IMR-90 (cell line): ENCODE data around the gene PPP1R8. TPM values are rescaled to one million over a fixed set of nuclear protein-coding genes. Genes with fewer than 3 reads are reported as not detected.

ENCODE experiments used
- ATAC-seq: fragments of 200-7000 bp; cut with Tn5 transposase; 2 replicates; pipeline ENCODE4 v1.9.1; 2020; ENCODE audit warnings: low read depth, mild to moderate bottlenecking, moderate library complexity
- BruUV-seq: library from RNA; stranded (reverse); fragments of 400-500 nt; replicated peaks from 2 replicates; lab custom pipeline; 2021; lab: Mats Ljungman, UMichigan
- CTCF ChIA-PET: fragments of 300-600 bp; formaldehyde crosslinking; extraction: SDS; loops from one replicate; lab custom pipeline; 2021; ENCODE audit warnings: antibody characterized with exemption; lab: Yijun Ruan, JAX
- POLR2A ChIA-PET: fragments of 300-600 bp; sonication (Branson Sonifier 250); formaldehyde crosslinking; loops from one replicate; lab custom pipeline; 2022; ENCODE audit warnings: antibody characterized with exemption; ENCODE audit not compliant: unreplicated experiment; lab: Charles Lee
- DNase-seq: peaks from one replicate; pipeline ENCODE4 v3.0.0; 2013
- H2AFZ ChIP-seq: replicated peaks from 2 replicates; pipeline ENCODE3; 2013; ENCODE audit warnings: low read length, mild to moderate bottlenecking; ENCODE audit not compliant: poor library complexity
- H2AK5ac ChIP-seq: 2 replicates; pipeline ENCODE4 v1.6.1; 2013; ENCODE audit warnings: low read depth, low read length, inconsistent platforms
- H2AK9ac ChIP-seq: replicated peaks from 2 replicates; pipeline ENCODE3; 2013; ENCODE audit warnings: mild to moderate bottlenecking, low read depth, low read length, moderate library complexity; ENCODE audit not compliant: poor library complexity
- H2BK120ac ChIP-seq: 2 replicates; pipeline ENCODE4 v1.6.1; 2013; ENCODE audit warnings: low read depth, low read length, inconsistent platforms
- H2BK15ac ChIP-seq: 3 replicates; pipeline ENCODE4 v1.6.1; 2013; ENCODE audit warnings: low read depth, low read length, inconsistent platforms
- H2BK20ac ChIP-seq: 2 replicates; pipeline ENCODE4 v1.6.1; 2013; ENCODE audit warnings: low read depth, mild to moderate bottlenecking, inconsistent platforms, low read length, moderate library complexity
- H2BK5ac ChIP-seq: 2 replicates; pipeline ENCODE4 v1.6.1; 2013; ENCODE audit warnings: mild to moderate bottlenecking, low read depth, low read length, inconsistent platforms; ENCODE audit not compliant: poor library complexity, severe bottlenecking
- H3K14ac ChIP-seq: replicated peaks from 2 replicates; pipeline ENCODE4 v1.6.1; 2013; ENCODE audit warnings: low read depth, low read length, inconsistent platforms
- H3K18ac ChIP-seq: 2 replicates; pipeline ENCODE4 v1.6.1; 2013; ENCODE audit warnings: low read depth, low read length, control low read depth
- H3K23ac ChIP-seq: 2 replicates; pipeline ENCODE4 v1.6.1; 2013; ENCODE audit warnings: low read depth, low read length, inconsistent platforms
- H3K27ac ChIP-seq: 2 replicates; pipeline ENCODE4 v1.5.1; 2013; ENCODE audit warnings: mild to moderate bottlenecking, control low read depth, low read length; ENCODE audit not compliant: insufficient read depth
- H3K27me3 ChIP-seq: 2 replicates; pipeline ENCODE4 v1.6.1; 2013; ENCODE audit warnings: low read length; ENCODE audit not compliant: control insufficient read depth, insufficient read depth
- H3K36me3 ChIP-seq: 2 replicates; pipeline ENCODE4 v1.6.1; 2013; ENCODE audit warnings: low read length, mixed read lengths; ENCODE audit not compliant: control insufficient read depth, insufficient read depth
- H3K4ac ChIP-seq: 2 replicates; pipeline ENCODE4 v1.6.1; 2013; ENCODE audit warnings: low read depth, low read length, inconsistent platforms
- H3K4me1 ChIP-seq: 2 replicates; pipeline ENCODE4 v1.6.1; 2013; ENCODE audit warnings: low read length, mixed read lengths; ENCODE audit not compliant: control insufficient read depth, insufficient read depth
- H3K4me2 ChIP-seq: 2 replicates; pipeline ENCODE4 v1.6.1; 2013; ENCODE audit warnings: low read depth, mild to moderate bottlenecking, control low read depth, low read length, moderate library complexity
- H3K4me3 ChIP-seq: 2 replicates; pipeline ENCODE4 v1.5.1; 2013; ENCODE audit warnings: low read depth, mild to moderate bottlenecking, control low read depth, low read length, moderate library complexity; ENCODE audit not compliant: insufficient read depth
- H3K56ac ChIP-seq: 2 replicates; pipeline ENCODE4 v1.6.1; 2013; ENCODE audit warnings: low read length, inconsistent platforms; ENCODE audit not compliant: insufficient read depth; ENCODE audit errors: extremely low read depth
- H3K79me1 ChIP-seq, 2 experiments: 2 replicates each; pipeline ENCODE4 v1.6.1; 2013; ENCODE audit warnings: low read length in 2 of 2, inconsistent platforms in 1 of 2, low read depth in 1 of 2
- H3K9ac ChIP-seq: 2 replicates; pipeline ENCODE4 v1.6.1; 2013; ENCODE audit warnings: low read depth, low read length, control low read depth
- H3K9me1 ChIP-seq: 2 replicates; pipeline ENCODE4 v1.6.1; 2013; ENCODE audit warnings: low read length, inconsistent platforms; ENCODE audit not compliant: insufficient read depth
- H3K9me3 ChIP-seq: 2 replicates; pipeline ENCODE4 v1.6.1; 2013; ENCODE audit warnings: low read length; ENCODE audit not compliant: control insufficient read depth, insufficient read depth
- H4K20me1 ChIP-seq: 2 replicates; pipeline ENCODE4 v1.6.1; 2013; ENCODE audit warnings: low read length, inconsistent platforms; ENCODE audit not compliant: insufficient read depth
- H4K5ac ChIP-seq: 2 replicates; pipeline ENCODE4 v1.6.1; 2013; ENCODE audit warnings: mild to moderate bottlenecking, low read depth, low read length, control low read depth
- H4K8ac ChIP-seq, 2 experiments: 2 replicates each; pipeline ENCODE4 v1.6.1; 2013; ENCODE audit warnings: low read depth in 2 of 2, low read length in 2 of 2, control low read depth in 1 of 2, inconsistent platforms in 1 of 2
- H4K91ac ChIP-seq: 2 replicates; pipeline ENCODE4 v1.6.1; 2013; ENCODE audit warnings: low read depth, low read length, inconsistent platforms; ENCODE audit not compliant: insufficient read depth
- CEBPB ChIP-seq: IDR thresholded peaks from 2 replicates; pipeline ENCODE4 v1.6.1; 2012; ENCODE audit warnings: low read depth, low read length, improper control_type of control experiment
- CHD1 ChIP-seq: IDR thresholded peaks from 2 replicates; pipeline ENCODE4 v1.6.1; 2012; ENCODE audit warnings: low read depth, low read length, improper control_type of control experiment
- CTCF ChIP-seq: conservative IDR thresholded peaks from 2 replicates; pipeline ENCODE4 v1.5.1; 2012; ENCODE audit warnings: mild to moderate bottlenecking, low read depth, low read length, improper control_type of control experiment
- ELK1 ChIP-seq: fragments of 150-350 bp; IDR thresholded peaks from 2 replicates; pipeline ENCODE4 v1.6.1; 2016; ENCODE audit warnings: low read depth, mild to moderate bottlenecking, low read length, moderate library complexity, borderline replicate concordance
- MAFK ChIP-seq: IDR thresholded peaks from 2 replicates; pipeline ENCODE4 v1.6.1; 2012; ENCODE audit warnings: low read depth, low read length, improper control_type of control experiment
- MAZ ChIP-seq: IDR thresholded peaks from 2 replicates; pipeline ENCODE4 v1.6.1; 2012; ENCODE audit warnings: low read depth, mild to moderate bottlenecking, low read length, improper control_type of control experiment, moderate library complexity, borderline replicate concordance
- NFE2L2 ChIP-seq: fragments of 150-350 bp; IDR thresholded peaks from 2 replicates; pipeline ENCODE4 v1.6.1; 2016; ENCODE audit warnings: low read depth, mild to moderate bottlenecking, low read length
- POLR2A ChIP-seq: IDR thresholded peaks from 2 replicates; pipeline ENCODE4 v1.6.1; 2012; ENCODE audit warnings: mild to moderate bottlenecking, low read depth, low read length
- RAD21 ChIP-seq: IDR thresholded peaks from 2 replicates; pipeline ENCODE4 v1.6.1; 2012; ENCODE audit warnings: low read length, improper control_type of control experiment
- RCOR1 ChIP-seq: IDR thresholded peaks from 2 replicates; pipeline ENCODE4 v1.6.1; 2012; ENCODE audit warnings: mild to moderate bottlenecking, low read length, improper control_type of control experiment; ENCODE audit not compliant: insufficient replicate concordance
- RFX5 ChIP-seq: IDR thresholded peaks from 2 replicates; pipeline ENCODE4 v1.8.0; 2012; ENCODE audit warnings: low read depth, mild to moderate bottlenecking, low read length, moderate library complexity
- SMC3 ChIP-seq: fragments of 150-350 bp; IDR thresholded peaks from 2 replicates; pipeline ENCODE4 v1.6.1; 2016; ENCODE audit warnings: low read depth, mild to moderate bottlenecking, antibody characterized with exemption, low read length, moderate library complexity
- WGBS, 2 experiments: methylation state at CpG; one replicate each; pipeline versions ENCODE4 v1.1.5 to v1.1.7; 2013; ENCODE audit warnings: missing lambda C conversion rate in 2 of 2; ENCODE audit not compliant: insufficient read length in 1 of 2; ENCODE audit errors: extremely low coverage in 2 of 2; 5-methylcytosine and 5-hydroxymethylcytosine counted together
- dilution Hi-C: fragments of 300-500 bp; cut with HindIII; formaldehyde crosslinking; loops from one replicate; pipeline ENCODE4 v1.14.3; 2018; ENCODE audit warnings: low sequenced_read_pairs; ENCODE audit not compliant: unreplicated experiment
- in situ Hi-C: fragments of 300-500 bp; cut with MboI; formaldehyde crosslinking; loops from 3 replicates; pipeline ENCODE4 v1.14.3; 2019; ENCODE audit warnings: low sequenced_read_pairs, inconsistent platforms, mixed read lengths
- intact Hi-C: fragments of 100-400 bp; cut with micrococcal nuclease; formaldehyde crosslinking; loops from 2 replicates; pipeline ENCODE4 v1.10.0; 2022
- polyA plus RNA-seq, 3 experiments: library from polyadenylated mRNA; depleted of rRNA; stranded (reverse); fragments of >200 nt; gene quantifications; 2 replicates each; pipeline ENCODE4 v1.2.3, GENCODE V29; 2012; ENCODE audit warnings: low replicate concordance in 1 of 3
- total RNA-seq: library from RNA; depleted of rRNA; stranded (reverse); fragments of >200 nt; gene quantifications from 2 replicates; pipeline ENCODE4 v1.2.3, GENCODE V29; 2012

The PPP1R8 gene
- total and polyA plus RNA-seq, 2 of the 4 experiments (the other 2 are of a cell fraction) = 53.8 to 80.1 TPM

GRCh38 chr1:27877115-27877416, 46.5 kb downstream of the PPP1R8 start:
- WGBS, 2 experiments = no CpG with 5 or more reads among the region's 2 CpGs
- H3K18ac ChIP-seq = no peak overlapping the region

More at GRCh38 chr1:27877115-27877416, 46.5 kb downstream of the PPP1R8 start:
- ATAC-seq (no peak), DNase-seq (no peak)
- TF ChIP-seq ELK1 = no peak
- no peak for TF ChIP-seq MAFK
- TF ChIP-seq CTCF = no peak
- no peak for TF ChIP-seq CEBPB
- TF ChIP-seq MAZ = no peak
- TF ChIP-seq NFE2L2 = no peak
- TF ChIP-seq CHD1 = no peak
- TF ChIP-seq SMC3 = no peak
- TF ChIP-seq RAD21 = no peak
- TF ChIP-seq RCOR1 = no peak
- TF ChIP-seq POLR2A = no peak
- no peak for TF ChIP-seq RFX5
- peaks cover 7% of the 10 kb centered on the region for H3K4me1 ChIP-seq
- H3K27me3 ChIP-seq = no peaks in the 10 kb centered on the region
- H3K4me3 ChIP-seq = no peak overlapping the region
- no peak overlapping the region for H2BK5ac ChIP-seq
- in situ Hi-C loops = no loop called here
- no peak overlapping the region for H2AFZ ChIP-seq
- no peak overlapping the region; the same call in 1 of the 2 replicates for H4K91ac ChIP-seq
- H3K4me2 ChIP-seq = no peak overlapping the region
- H4K5ac ChIP-seq = no peak overlapping the region
- dilution Hi-C loops = no loop called here
- no peak overlapping the region for H3K27ac ChIP-seq
- no peak overlapping the region for H3K23ac ChIP-seq
- no peak overlapping the region for H3K9ac ChIP-seq
- H3K9me1 ChIP-seq = peaks cover 17% of the 10 kb centered on the region
- ChIA-PET CTCF (interaction anchor here (0.6 kb wide), 1 partner anchor 14 kb away, joined by 3 read pairs; no protein-coding TSS in a partner anchor), POLR2A (no interaction called here)
- no peak overlapping the region for H2BK20ac ChIP-seq
- H2BK120ac ChIP-seq = no peak overlapping the region
- H3K79me1 ChIP-seq = peaks cover 0 to 6% of the 10 kb centered on the region in 2 experiments; a peak in 1 of 4 replicates
- no peaks in the 10 kb centered on the region for H3K9me3 ChIP-seq
- H3K14ac ChIP-seq = no peak overlapping the region
- no TSS peak for BruUV-seq
- H3K4ac ChIP-seq = peak overlapping the region; percentile 16; the same call in 1 of the 2 replicates
- H2AK5ac ChIP-seq = 0 out of 2 replicates have a peak overlapping the region, but pooled peaks have one; percentile 96
- no peak overlapping the region for H3K56ac ChIP-seq
- H2AK9ac ChIP-seq = peak overlapping the region; percentile 42
- H2BK15ac ChIP-seq = no peak overlapping the region
- intact Hi-C loops = no loop called here
- H3K36me3 ChIP-seq = peaks cover 7% of the 10 kb centered on the region
- no peak overlapping the region for H4K8ac ChIP-seq
- peaks cover 3% of the 10 kb centered on the region for H4K20me1 ChIP-seq
